ENCODE data around the gene CDK5RAP1.

GRCh38 chr20:33309631-33310030 is 91.7 kb downstream of the CDK5RAP1 start:
- no peak for TF ChIP-seq CTCF (IDR thresholded peaks at IDR 0.05)
- no peak for TF ChIP-seq EP300 (IDR thresholded peaks at IDR 0.05)
